ENCODE data around the gene PIGQ.

Gene PIGQ

GRCh38 chr16:534135-534534, 35.6 kb upstream of the PIGQ start:
- DNase-seq (ENCODE audit: low read depth in 2 of 2) = no peak

DNA sequence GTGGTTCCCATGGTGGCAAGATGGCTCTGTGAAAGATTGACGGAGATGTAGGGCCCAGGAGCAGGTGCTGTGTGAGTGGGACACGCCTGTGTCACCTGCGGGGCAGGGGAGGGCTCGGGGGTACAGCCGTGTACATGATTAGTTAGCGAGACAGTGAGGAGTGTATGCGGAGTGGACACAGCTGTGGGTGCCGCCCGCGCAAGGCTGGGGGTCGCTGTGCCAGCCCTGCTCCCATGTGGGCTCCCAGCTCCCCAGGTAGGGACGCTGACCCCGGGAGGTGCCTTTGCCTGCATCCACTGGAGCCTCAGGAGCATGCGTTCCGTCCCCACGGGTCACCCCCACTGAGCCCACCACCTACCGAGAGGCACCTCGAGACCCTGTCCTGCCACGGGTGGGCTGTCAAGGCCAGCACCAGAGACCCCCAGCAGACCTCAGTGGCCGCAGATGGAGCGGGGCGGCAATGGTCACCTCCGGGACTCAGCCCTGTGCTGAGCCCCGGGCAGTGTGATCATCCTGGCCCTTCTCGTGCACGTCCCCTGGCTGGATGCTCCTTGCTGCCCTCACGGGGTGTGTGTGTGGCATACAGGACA, 34.8 kb upstream of the PIGQ start:
- no peak for DNase-seq (ENCODE audit: low read depth in 2 of 2)

DNA sequence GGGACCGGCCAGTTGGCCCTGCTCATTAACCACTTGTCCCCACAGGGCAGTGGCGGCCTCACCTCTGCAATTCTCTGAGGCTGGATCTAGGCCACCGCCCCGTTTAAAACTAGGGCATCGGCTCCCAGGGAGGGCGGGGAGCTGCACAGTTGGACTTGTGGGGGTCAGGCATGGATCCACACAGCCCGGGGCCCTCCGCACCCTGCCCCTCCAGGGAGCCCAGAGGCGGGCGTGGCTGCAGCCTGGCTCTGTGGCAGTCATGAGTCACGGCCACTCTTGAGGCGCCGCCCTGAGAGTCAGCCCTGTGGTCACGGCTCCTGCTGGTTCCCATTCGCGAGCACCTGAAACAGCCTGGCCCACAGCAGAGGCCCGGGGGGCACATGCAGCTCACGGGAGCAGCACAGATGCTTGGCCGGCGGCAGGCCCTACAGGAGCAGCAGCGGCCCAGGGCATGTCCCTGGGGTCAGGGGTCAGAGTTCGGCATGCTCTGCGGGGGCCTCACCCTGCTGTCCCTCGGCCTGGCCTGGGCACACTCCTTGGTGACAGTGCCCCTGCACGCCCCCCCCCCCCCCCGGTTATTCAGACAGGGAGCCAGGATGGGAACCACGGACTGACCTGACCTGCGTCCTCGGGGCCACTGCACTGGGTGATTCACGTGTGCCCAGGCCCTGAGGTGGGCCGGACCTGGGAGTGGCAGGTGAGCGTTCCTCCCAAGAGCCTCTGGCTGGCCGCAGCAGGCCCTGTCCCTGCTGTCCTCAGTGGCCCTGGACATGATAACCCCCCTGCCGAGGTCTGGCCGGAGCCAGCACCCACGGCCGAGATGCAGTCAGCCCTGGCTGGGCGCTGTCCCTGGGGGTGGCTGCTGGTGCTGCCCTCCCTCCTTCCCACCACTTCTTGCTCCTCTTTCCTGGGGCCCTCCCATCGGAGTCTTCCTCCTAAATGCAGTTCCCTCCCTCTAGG, 34.0 kb upstream of the PIGQ start:
- no peak for DNase-seq (ENCODE audit: low read depth in 2 of 2)

DNA sequence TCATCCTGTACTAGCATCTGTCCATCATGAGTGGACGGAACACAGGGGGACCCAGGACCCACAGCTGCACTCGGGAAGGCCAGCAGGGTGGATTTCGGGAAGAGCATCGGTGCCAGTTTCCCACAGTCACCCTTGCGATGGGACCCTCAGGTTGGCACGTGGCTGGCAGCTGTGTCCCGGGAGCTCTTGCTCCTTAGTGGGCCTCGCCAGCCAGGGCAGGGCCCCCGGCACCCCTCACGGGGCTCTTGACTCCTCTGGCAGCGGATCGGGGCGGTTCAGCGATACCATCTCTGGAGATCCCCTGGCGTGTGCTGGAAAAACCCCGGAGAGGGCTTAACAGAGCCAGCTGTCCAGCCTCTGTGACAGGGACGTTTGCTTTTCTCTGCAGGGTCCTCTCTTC, 33.0 kb upstream of the PIGQ start:
- DNase-seq (ENCODE audit: low read depth in 2 of 2) = no peak

DNA sequence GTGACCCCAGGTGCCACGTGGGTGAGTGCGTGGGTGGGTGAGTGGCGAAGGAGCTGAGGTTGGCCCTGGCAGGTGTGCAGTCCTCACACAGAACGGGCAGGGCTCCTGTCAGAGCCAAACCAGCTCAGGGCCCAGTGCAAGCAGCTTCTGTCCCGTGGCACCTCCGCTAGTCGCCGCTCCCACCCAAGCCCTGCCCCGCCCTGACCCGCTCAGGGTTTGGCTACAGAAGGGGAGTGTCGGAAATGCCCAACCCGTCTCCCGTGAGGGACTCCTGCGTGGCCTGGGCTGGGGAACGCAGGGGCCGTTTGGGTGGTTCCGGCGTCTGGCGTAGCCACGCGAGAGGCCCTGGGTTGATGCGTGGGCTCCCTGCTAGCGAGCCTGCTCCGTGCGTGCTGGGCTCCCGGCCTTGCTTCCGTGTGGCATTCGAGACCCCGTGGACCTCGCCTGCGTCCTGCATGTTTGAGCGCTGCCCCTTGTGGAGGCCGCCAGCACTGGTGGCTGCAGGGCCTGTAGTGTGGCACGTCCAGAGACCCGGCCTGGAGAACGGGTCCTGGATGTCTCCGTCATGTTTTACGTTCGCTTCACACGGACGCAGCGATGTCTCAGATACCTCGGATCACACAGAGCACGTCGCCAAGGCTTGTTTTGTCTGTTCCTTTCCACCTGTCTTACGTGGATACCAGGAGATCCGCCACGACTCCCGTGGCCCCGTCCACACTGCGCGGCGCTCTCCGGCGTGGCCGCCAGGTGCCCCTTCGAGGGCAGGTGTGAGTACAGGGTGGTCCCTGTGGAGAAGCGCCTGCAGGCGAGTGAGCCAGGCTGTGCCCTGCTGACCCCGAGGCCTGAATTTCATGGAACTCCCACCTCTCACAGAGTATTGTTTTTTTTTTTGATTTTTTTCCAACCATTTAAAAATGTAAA, 32.1 kb upstream of the PIGQ start:
- no peak for DNase-seq (ENCODE audit: low read depth in 2 of 2)

- no peak for DNase-seq (ENCODE audit: low read depth in 2 of 2)
These were observed 29.8 kb upstream of the PIGQ start for GRCh38 chr16:539901-540530.

- no peak for DNase-seq (ENCODE audit: low read depth in 2 of 2)
These were observed 29.0 kb upstream of the PIGQ start for GRCh38 chr16:540645-541340.

DNA sequence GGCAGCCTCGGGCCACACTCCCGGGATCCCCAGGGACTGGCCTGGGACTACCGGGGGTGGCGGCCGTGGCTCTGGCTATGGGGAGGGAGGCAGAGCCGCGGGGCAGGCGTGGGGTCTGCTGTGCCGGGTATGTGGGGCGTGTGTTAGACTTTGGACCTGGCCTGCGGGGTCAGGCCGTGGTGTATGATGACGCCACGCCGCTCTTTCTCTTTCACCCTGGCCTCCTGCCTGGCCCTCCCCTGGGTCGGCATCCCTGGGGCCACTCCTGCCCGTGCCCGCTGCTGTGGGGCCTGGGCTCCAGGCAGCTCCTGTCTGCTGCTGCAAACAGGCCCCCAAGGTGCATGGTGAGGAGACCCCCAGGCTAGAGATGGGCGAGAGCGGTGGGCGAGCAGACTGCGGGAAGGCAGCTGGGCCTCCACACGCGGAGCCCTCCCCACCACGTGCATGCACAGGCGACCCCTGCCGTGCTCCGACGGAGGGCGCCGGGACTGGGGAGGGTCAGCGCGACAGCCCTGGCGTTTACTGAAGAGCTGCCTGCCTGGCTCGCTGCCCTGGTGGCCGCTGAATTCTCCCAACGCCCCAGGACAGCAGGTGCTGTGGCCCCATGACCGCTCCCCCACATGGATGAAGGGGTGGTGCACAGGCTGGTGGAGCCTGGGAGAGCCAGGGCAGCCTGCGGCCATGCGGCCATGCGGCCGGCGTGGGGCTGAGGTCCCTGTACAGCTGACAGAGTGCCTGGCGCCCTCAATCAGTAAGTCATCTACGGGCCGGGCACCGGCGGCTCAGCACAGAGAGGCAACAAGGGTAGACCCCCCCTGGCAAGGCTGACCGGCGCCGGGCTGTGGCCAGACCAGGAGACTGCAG, 26.2 kb upstream of the PIGQ start:
- DNase-seq (ENCODE audit: low read depth in 2 of 2) = no peak

DNA sequence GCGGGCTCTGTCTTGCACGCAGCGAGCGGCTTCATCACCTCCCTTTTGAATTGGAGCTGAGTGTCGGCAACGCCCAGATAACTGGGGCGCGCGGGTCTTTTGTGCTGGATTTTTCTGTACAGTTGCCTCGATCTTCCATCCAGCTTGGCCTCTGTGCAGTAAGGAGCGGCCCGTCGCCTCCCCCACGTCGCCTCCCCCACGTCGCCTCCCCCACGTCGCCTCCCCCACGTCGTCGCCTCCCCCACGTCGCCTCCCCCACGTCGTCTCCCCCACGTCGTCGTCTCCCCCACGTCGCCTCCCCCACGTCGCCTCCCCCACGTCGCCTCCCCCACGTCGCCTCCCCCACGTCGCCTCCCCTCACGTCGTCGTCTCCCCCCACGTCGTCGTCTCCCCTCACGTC, 25.3 kb upstream of the PIGQ start:
- DNase-seq (ENCODE audit: low read depth in 2 of 2) = no peak

DNA sequence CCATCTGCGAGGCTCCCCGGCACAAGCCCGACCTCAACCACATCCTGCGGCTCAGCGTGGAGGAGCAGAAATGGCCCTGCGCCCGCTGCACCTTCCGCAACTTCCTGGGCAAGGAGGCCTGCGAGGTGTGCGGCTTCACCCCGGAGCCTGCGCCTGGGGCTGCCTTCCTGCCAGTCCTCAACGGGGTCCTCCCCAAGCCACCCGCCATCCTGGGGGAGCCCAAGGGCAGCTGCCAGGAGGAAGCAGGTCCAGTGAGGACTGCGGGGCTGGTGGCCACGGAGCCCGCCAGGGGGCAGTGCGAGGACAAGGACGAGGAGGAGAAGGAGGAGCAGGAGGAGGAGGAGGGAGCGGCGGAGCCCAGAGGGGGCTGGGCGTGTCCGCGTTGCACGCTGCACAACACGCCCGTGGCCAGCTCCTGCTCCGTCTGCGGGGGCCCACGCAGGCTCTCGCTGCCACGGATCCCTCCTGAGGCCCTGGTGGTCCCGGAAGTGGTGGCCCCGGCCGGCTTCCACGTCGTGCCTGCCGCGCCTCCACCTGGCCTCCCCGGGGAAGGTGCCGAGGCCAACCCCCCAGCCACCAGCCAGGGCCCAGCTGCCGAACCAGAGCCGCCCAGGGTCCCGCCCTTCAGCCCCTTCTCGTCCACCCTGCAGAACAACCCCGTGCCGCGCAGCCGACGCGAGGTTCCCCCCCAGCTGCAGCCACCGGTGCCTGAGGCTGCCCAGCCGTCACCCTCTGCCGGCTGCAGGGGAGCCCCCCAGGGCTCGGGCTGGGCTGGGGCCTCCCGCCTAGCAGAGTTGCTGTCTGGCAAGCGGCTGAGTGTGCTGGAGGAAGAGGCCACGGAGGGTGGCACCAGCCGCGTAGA, 22.6 kb upstream of the PIGQ start:
- no peak for DNase-seq (ENCODE audit: low read depth in 2 of 2)

- no peak for DNase-seq (ENCODE audit: low read depth in 2 of 2)
These were observed 21.2 kb upstream of the PIGQ start for GRCh38 chr16:548586-548985.

- DNase-seq (ENCODE audit: low read depth in 2 of 2) = no peak
These were observed 20.1 kb upstream of the PIGQ start for GRCh38 chr16:549544-550263.

DNA sequence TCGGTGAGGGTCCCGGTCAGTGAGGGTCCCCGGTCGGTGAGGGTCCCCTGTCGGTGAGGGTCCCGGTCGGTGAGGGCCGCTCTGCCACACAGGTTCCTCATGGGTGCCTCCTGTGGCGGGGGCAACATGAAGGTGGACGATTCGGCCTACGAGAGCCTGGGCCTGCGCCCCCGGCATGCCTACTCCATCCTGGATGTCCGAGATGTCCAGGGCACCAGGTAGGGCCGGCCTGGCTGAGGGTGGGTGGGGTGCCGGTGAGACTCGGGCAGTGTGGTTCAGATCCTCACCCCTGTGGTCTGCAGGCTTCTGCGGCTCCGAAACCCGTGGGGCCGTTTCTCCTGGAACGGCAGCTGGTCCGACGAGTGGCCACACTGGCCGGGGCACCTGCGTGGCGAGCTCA, 18.6 kb upstream of the PIGQ start:
- DNase-seq (ENCODE audit: low read depth in 2 of 2) = no peak

DNA sequence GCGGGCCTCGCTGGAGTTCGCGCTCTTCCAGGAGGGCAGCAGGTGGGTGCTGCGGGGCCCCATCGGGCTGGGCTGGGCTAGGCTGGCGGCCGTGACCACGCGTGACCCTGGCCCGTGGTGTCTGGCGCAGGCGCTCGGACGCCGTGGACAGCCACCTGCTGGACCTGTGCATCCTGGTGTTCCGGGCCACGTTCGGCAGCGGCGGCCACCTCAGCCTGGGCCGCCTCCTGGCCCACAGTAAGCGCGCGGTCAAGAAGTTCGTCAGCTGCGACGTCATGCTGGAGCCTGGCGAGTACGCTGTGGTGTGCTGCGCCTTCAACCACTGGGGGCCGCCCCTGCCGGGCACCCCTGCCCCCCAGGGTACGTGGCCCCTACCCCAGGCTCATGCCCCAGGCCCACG, 17.6 kb upstream of the PIGQ start:
- DNase-seq (ENCODE audit: low read depth in 2 of 2) = no peak

- DNase-seq (ENCODE audit: low read depth in 2 of 2) = no peak
These were observed 16.0 kb upstream of the PIGQ start for GRCh38 chr16:553601-554296.

GRCh38 chr16:554297-554621, 15.5 kb upstream of the PIGQ start:
- DNase-seq (ENCODE audit: low read depth in 2 of 2) = no peak

DNA sequence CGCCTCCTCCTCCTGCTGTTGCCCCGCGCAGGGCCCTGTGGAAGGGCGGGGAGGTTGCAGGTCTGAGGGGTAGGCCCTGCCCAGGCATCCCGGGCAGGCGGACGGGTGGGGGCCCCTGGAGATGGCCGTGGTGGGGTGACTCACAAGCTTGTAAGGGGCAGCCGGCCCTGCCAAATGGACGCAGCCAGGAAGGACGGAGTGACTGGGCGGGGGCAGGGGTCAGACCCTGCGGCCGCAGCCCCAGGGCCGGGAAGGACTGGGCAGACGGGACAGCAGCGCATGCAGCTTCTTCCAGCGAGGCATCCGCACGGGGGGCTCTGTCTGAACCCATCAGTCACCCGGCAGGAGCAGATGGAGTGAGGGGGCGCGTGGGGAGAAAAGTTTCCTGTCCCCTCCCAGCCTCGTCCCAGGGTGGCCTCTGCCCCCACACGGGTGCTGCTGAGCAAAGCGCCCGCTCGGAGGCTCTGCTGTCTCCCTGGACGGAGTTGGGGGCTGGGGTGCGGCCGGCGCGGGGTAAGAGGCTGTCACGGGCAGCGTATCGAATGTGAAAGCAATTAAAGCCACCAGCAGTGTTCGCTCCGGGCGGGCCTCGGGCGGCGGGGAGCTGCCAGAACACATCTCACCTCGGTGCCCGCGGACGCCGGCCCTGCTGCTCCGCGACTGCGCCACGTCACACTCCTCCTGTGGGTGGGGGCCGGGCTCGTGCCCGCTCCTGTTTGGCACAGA, 15.0 kb upstream of the PIGQ start:
- no peak for DNase-seq (ENCODE audit: low read depth in 2 of 2)

Data from activated CD8-positive, alpha-beta memory T cell treated with anti-CD3 and anti-CD28 coated beads for 4 hours (primary cell).